HUES64 (cell line): Measurements from ENCODE around the gene DGAT2.

ENCODE experiments used
- H3K27ac ChIP-seq: 2 replicates; pipeline ENCODE4 v1.7.0; 2013; ENCODE audit warnings: low read depth, low read length, inconsistent platforms
- H3K27me3 ChIP-seq: 2 replicates; pipeline ENCODE4 v1.6.1; 2013; ENCODE audit warnings: mild to moderate bottlenecking, low read length; ENCODE audit not compliant: insufficient read depth
- H3K36me3 ChIP-seq: 2 replicates; pipeline ENCODE4 v1.6.1; 2013; ENCODE audit warnings: mild to moderate bottlenecking, low read length; ENCODE audit not compliant: insufficient read depth
- H3K4me1 ChIP-seq: 2 replicates; pipeline ENCODE4 v1.6.1; 2013; ENCODE audit warnings: mild to moderate bottlenecking, low read length, moderate library complexity; ENCODE audit not compliant: insufficient read depth
- H3K4me3 ChIP-seq: 2 replicates; pipeline ENCODE4 v1.5.1; 2013; ENCODE audit warnings: mild to moderate bottlenecking, low read length, moderate library complexity
- H3K9ac ChIP-seq: 2 replicates; pipeline ENCODE4 v1.6.1; 2013; ENCODE audit warnings: mild to moderate bottlenecking, low read depth, low read length
- H3K9me3 ChIP-seq: 2 replicates; pipeline ENCODE4 v1.6.1; 2013; ENCODE audit warnings: low read depth, low read length; ENCODE audit not compliant: insufficient read depth
- WGBS: fragments of 150-250, 120-280 bp; methylation state at CpG from one replicate; pipeline ENCODE4 v1.1.7; 2013; ENCODE audit warnings: missing lambda C conversion rate; 5-methylcytosine and 5-hydroxymethylcytosine counted together

Gene DGAT2

GRCh38 chr11:75815345-75816168 lies 47.0 kb downstream of the DGAT2 start:
- Histone ChIP-seq H3K4me3 (peak overlapping the region; percentile 81), H3K9me3 (no peaks in the 10 kb centered on the region), H3K36me3 (no peaks in the 10 kb centered on the region), H3K27me3 (peaks cover 6% of the 10 kb centered on the region), H3K27ac (peak overlapping the region; percentile 46; the same call in 1 of the 2 replicates), H3K9ac (peak overlapping the region; percentile 73), H3K4me1 (peaks cover 18% of the 10 kb centered on the region)
- WGBS: under 1% methylated on average over 58 of the region's 60 CpGs

GRCh38 chr11:75816561-75817239 lies 48.1 kb downstream of the DGAT2 start:
- H3K9me3 ChIP-seq: no peaks in the 10 kb centered on the region
- H3K27me3 ChIP-seq: peaks cover 6% of the 10 kb centered on the region
- H3K9ac ChIP-seq: peak overlapping the region; percentile 73; the same call in 1 of the 2 replicates
- 62% methylated on average over 6 of the region's 6 CpGs for WGBS
- no peaks in the 10 kb centered on the region for H3K36me3 ChIP-seq
- peaks cover 18% of the 10 kb centered on the region for H3K4me1 ChIP-seq
- H3K27ac ChIP-seq: no peak overlapping the region
- H3K4me3 ChIP-seq: peak overlapping the region; percentile 81

- peaks cover 11% of the 10 kb centered on the region for H3K4me1 ChIP-seq
Measured at GRCh38 chr11:75820645-75821044, 52.1 kb downstream of the DGAT2 start.

GRCh38 chr11:75821202-75821601 lies 52.6 kb downstream of the DGAT2 start:
- no peak overlapping the region for H3K4me3 ChIP-seq
- peaks cover 8% of the 10 kb centered on the region for H3K4me1 ChIP-seq
- H3K36me3 ChIP-seq: no peaks in the 10 kb centered on the region; the same call in 1 of the 2 replicates
- 95% methylated on average over 4 of the region's 5 CpGs for WGBS
- no peak overlapping the region for H3K9ac ChIP-seq
- H3K27ac ChIP-seq: no peak overlapping the region
- H3K27me3 ChIP-seq: peaks cover 3% of the 10 kb centered on the region
- H3K9me3 ChIP-seq: no peaks in the 10 kb centered on the region

More at GRCh38 chr11:75820645-75821044, 52.1 kb downstream of the DGAT2 start:
- no peaks in the 10 kb centered on the region; the same call in 1 of the 2 replicates for H3K36me3 ChIP-seq
- H3K4me3 ChIP-seq: no peak overlapping the region
- H3K9ac ChIP-seq: no peak overlapping the region
- peaks cover 6% of the 10 kb centered on the region for H3K27me3 ChIP-seq
- H3K9me3 ChIP-seq: no peaks in the 10 kb centered on the region
- WGBS: 86% methylated on average over 1 of the region's 1 CpG
- no peak overlapping the region for H3K27ac ChIP-seq

- H3K9ac ChIP-seq: no peak overlapping the region
- H3K4me3 ChIP-seq: no peak overlapping the region
- H3K27me3 ChIP-seq: no peaks in the 10 kb centered on the region
- H3K9me3 ChIP-seq: no peaks in the 10 kb centered on the region
- H3K4me1 ChIP-seq: 0 out of 2 replicates have a peak, but pooled peaks cover 3% of the 10 kb centered on the region
- H3K36me3 ChIP-seq: no peaks in the 10 kb centered on the region; the same call in 1 of the 2 replicates
- 86% methylated on average over 2 of the region's 3 CpGs for WGBS
- no peak overlapping the region for H3K27ac ChIP-seq
Measured at GRCh38 chr11:75822541-75822940, 54.0 kb downstream of the DGAT2 start.

- Histone ChIP-seq H3K27ac (no peak overlapping the region), H3K36me3 (no peaks in the 10 kb centered on the region; the same call in 1 of the 2 replicates), H3K27me3 (no peaks in the 10 kb centered on the region), H3K4me1 (0 out of 2 replicates have a peak, but pooled peaks cover 3% of the 10 kb centered on the region), H3K9ac (no peak overlapping the region), H3K9me3 (no peaks in the 10 kb centered on the region), H3K4me3 (no peak overlapping the region)
- 96% methylated on average over 4 of the region's 4 CpGs for WGBS
Measured at GRCh38 chr11:75823415-75823814, 54.8 kb downstream of the DGAT2 start.

- no peaks in the 10 kb centered on the region for H3K9me3 ChIP-seq
- H3K27ac ChIP-seq: no peak overlapping the region
- no peaks in the 10 kb centered on the region for H3K27me3 ChIP-seq
- H3K4me3 ChIP-seq: no peak overlapping the region
- 98% methylated on average over 3 of the region's 4 CpGs for WGBS
- 0 out of 2 replicates have a peak, but pooled peaks cover 3% of the 10 kb centered on the region for H3K4me1 ChIP-seq
- no peaks in the 10 kb centered on the region; the same call in 1 of the 2 replicates for H3K36me3 ChIP-seq
- no peak overlapping the region for H3K9ac ChIP-seq
Measured at GRCh38 chr11:75823946-75824345, 55.4 kb downstream of the DGAT2 start.

GRCh38 chr11:75826461-75827230 lies 58.1 kb downstream of the DGAT2 start:
- Histone ChIP-seq H3K27me3 (no peaks in the 10 kb centered on the region), H3K4me3 (no peak overlapping the region), H3K4me1 (0 out of 2 replicates have a peak, but pooled peaks cover 3% of the 10 kb centered on the region), H3K9me3 (no peaks in the 10 kb centered on the region), H3K36me3 (no peaks in the 10 kb centered on the region; the same call in 1 of the 2 replicates), H3K27ac (no peak overlapping the region), H3K9ac (no peak overlapping the region)
- 77% methylated on average over 4 of the region's 4 CpGs for WGBS

GRCh38 chr11:75827562-75827961 lies 59.0 kb downstream of the DGAT2 start:
- H3K4me1 ChIP-seq: 0 out of 2 replicates have a peak, but pooled peaks cover 6% of the 10 kb centered on the region
- no peaks in the 10 kb centered on the region for H3K36me3 ChIP-seq
- no peak overlapping the region for H3K27ac ChIP-seq
- H3K27me3 ChIP-seq: no peaks in the 10 kb centered on the region
- no peak overlapping the region for H3K9ac ChIP-seq
- no peaks in the 10 kb centered on the region for H3K9me3 ChIP-seq
- WGBS: 100% methylated on average over 1 of the region's 5 CpGs
- H3K4me3 ChIP-seq: no peak overlapping the region

GRCh38 chr11:75831915-75832502 lies 63.4 kb downstream of the DGAT2 start:
- 92% methylated on average over 6 of the region's 6 CpGs for WGBS
- Histone ChIP-seq H3K27me3 (no peaks in the 10 kb centered on the region), H3K9me3 (no peaks in the 10 kb centered on the region), H3K36me3 (no peaks in the 10 kb centered on the region), H3K4me1 (0 out of 2 replicates have a peak, but pooled peaks cover 3% of the 10 kb centered on the region), H3K4me3 (no peak overlapping the region), H3K27ac (no peak overlapping the region), H3K9ac (no peak overlapping the region)
